Myocyte (in vitro differentiated cells): ENCODE measurements around the gene MAMDC2. TPM values are rescaled to one million over a fixed set of nuclear protein-coding genes. Genes with fewer than 3 reads are reported as not detected.

Experiments used
- DNase-seq: peaks from one replicate; pipeline ENCODE4 v3.0.0-alpha.2; 2012; ENCODE audit warnings: low read depth
- total RNA-seq: library from RNA; depleted of rRNA; stranded (reverse); fragments of >200 nt; gene quantifications from 2 replicates; pipeline ENCODE4 v1.2.3, GENCODE V29; 2014

MAMDC2 gene
- total RNA-seq, 1 donor from 2014 or later = 163 TPM

- DNase-seq = peak; percentile 73
Observed at GRCh38 chr9:70131296-70131695, 87.6 kb downstream of the MAMDC2 start.

- peak; percentile 77 for DNase-seq
Observed at GRCh38 chr9:70133253-70134208, 89.9 kb downstream of the MAMDC2 start.

DNA sequence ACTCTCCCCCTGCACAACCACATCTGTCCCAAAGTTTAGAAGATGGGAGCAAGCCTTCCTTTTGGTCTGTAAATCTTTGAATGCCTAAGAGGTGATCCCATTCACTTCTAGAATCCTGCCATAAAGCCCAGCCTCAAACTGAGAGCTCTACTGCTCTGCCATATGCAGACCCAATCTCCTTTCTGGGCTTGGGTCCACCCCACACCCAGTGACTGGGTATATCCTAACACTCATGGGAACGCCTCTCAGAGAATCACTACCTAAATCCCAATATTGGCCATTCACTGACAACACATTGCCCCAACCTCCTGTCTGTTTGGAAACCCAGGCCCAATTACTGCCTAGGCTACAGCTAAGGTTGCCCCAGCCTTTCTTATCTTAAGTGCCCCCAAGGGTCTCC, 90.7 kb downstream of the MAMDC2 start:
- DNase-seq = no peak

DNA sequence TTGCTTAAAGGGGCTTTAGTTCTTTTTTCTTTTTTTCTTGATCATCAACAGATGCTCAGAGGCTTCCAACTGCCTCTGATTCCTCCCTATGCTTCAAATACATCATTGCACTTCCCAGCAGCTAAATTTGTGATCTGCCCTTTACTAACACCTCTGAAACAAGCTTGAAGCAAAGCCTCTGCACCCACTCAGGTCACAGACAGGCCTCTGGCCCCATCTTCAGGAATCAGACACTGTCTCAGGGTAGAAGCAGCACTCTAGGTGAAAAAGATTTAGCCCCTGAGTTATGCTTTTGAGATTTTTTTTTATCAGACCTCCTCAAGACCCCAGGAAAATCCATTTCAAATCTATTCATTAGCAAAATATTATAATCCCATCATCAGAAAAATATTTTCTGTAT, 91.5 kb downstream of the MAMDC2 start:
- no peak for DNase-seq

DNA sequence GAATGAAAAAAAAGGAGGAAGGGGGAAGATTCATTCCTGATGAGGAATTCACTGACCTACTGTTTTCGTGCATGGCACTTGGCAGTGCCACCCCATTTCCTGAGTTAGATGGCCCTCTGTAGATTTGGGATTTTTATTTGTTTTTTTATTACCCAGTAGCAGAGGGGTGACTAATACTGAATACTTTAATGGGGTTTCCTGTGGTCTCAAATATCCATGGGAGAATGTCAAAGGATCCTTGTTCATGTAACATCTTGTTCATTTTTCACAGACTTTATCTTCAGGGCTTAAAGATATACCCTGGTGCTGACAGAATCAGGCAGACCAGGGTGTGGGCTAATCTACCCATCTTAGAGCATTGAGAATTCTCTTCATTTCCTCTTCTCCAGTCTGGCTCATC, 93.0 kb downstream of the MAMDC2 start:
- peak; percentile 71 for DNase-seq

DNA sequence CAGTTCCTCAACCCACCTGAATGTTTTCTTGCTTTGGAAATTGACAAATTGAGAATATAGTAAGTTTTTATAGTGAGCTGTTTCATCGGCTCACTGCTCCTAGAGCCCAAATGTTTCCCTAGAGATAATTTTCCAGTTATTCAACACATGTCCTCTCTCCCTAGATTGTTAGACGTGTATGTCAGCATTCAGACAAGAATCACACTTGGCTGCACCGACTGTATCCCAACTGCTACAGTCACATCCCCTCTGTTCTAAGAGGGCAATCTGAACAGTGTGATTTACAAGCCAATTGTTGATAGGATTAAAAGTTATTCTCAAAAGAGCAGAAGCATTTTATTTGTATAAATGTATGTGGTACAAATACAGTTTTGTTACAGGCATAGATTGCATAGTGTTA, 93.9 kb downstream of the MAMDC2 start:
- no peak for DNase-seq

- DNase-seq = peak; percentile 62
Observed at GRCh38 chr9:70142101-70142500, 98.5 kb downstream of the MAMDC2 start.

DNA sequence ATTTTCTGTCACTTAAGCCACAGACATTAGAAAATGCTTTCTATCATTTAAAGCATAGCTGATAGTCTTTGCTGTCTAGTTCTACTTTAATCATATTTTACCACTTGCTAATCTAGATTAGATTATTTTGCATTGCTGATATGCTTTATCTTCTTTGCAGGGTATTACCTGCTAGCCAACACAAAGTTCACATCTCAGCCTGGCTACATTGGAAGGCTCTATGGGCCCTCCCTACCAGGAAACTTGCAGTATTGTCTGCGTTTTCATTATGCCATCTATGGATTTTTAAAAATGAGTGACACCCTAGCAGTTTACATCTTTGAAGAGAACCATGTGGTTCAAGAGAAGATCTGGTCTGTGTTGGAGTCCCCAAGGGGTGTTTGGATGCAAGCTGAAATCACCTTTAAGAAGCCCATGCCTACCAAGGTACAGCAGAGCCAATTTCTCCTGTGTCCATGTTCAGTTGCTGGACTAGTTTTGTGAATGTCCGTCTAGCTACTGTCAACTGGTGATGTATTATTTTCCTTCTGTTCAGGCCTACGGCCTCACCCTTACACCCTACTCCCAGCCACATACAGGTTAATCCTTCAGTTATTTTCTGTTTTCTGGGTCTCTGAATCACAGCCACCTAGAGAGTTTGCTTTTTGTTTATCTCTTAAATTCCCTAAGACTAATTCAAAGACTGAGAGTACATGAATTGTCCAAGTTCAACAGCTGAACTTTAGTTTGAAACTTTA, 99.9 kb downstream of the MAMDC2 start:
- DNase-seq = no peak

DNA sequence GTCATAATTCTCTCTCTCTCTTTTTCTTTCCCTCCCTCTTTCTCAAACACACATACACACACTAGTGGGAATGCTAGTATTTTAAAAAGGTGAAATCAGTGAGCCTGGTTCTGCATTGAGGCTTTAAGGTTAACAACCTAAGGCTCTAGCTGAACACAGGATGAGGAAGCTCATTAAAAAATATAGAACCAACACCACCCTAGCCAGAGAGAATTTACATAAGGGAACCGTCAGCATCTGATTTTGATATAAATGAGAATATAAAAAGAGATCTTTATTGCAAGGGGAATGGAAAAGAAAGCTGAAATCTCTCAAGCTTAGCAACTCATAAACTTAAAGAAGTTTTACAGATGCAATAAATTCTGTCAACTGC, 100.5 kb downstream of the MAMDC2 start:
- DNase-seq = no peak

DNA sequence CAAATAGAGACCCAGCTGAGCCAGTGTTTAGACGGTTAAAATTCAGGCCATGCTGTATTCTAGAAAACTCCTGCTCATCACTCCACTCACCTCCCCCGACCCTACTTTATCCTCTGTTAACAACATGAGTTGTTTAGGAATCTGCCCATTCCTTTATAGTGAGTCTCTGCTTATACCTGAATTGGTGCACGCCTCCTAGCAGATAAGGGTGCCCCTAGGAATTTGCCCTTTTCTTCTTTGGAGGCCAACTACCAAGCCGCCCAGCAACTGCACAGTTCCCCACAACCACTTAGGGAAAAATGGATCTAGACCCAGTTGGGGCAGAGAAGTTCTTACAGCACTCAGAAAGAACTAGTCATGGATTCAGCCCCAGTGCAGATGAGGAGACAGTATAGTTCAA, 102.3 kb downstream of the MAMDC2 start:
- DNase-seq = no peak

- no peak for DNase-seq
Observed at GRCh38 chr9:70147196-70147595, 103.5 kb downstream of the MAMDC2 start.

- no peak for DNase-seq
Observed at GRCh38 chr9:70147651-70148050, 104.0 kb downstream of the MAMDC2 start.

DNA sequence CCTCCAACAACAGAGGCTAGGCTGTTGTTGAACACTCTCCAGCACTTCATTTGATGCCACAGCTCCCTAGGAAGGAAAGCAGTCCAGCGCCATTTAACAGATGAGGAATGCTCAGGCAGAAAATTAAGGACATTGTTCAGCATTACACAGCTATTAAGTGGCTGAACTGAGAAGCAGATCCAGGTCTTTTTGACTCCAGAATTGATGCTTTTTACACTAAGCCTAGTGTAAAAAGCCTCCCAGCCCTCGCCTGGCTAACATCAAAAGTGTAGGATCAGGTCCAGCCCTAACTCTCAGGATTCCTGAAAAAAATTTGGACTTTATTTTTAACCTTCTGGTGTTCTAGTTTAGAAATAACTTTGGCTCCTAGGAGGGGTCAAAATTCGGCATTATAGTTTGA, 108.7 kb downstream of the MAMDC2 start:
- DNase-seq = no peak

- DNase-seq = peak; percentile 80
Observed at GRCh38 chr9:70156729-70157128, 113.1 kb downstream of the MAMDC2 start.

DNA sequence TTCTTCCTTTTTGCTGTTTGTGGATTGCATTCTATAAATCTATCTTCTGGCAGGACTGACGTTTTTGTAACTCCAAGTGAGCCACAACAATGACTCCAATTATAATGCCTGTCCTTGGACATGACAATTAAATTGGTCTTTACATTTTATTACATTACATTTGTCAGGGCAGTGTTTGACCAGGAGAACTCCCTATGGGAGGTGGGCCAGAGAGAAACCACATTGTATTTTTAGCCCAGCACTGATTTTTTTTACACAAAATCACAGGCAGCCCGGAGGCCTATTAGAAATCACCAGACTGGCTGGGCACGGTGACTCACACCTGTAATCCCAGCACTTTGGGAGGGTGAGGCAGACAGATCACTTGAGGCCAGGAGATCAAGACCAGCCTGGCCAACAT, 116.0 kb downstream of the MAMDC2 start:
- DNase-seq = peak; percentile 59

DNA sequence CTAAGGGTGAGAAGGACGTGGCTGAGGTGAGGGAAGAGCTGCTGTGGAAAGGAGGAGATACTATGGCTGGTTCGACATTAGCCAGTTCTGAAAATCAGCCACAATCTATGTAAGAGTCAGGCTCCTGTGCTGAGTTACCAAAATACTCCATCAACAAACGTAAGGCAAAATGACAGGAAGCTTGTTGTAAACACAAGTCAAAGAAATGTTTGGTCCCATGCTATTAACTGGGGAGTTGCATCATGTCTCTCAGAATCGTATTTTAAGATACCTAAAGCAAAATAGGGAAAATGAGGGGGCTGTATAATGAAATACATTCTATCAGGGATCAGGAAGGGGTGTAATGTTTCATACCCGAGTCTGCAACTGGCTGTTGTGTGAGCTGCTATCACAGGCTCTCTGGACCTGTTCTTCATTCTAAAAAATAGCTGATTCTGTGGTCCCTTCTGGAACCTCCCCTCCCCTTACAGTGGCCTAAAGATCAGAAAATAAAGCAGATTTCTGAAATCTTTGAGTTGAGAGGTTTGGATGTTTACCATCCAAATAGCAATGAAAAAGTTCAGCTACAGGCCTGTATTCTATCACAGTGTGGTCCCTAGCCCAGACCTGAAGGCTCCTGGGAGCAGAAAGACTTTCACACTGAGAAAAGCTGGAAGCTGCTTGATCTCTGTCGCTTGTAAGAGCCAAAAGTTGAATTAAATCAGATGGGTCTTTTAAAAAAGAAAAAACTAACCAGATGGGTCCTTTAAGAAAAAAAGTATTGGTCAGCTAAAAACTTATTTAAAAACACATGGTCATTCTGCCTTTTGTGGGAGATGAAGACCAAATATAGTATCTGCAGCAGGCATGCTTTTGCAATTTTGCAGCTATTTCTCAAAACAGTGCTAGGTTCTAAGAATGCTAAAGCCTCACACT, 117.3 kb downstream of the MAMDC2 start:
- DNase-seq = peak; percentile 33

GRCh38 chr9:70165006-70165602, 121.5 kb downstream of the MAMDC2 start:
- peak; percentile 30 for DNase-seq

GRCh38 chr9:70168521-70168920, 124.9 kb downstream of the MAMDC2 start:
- DNase-seq = no peak

DNA sequence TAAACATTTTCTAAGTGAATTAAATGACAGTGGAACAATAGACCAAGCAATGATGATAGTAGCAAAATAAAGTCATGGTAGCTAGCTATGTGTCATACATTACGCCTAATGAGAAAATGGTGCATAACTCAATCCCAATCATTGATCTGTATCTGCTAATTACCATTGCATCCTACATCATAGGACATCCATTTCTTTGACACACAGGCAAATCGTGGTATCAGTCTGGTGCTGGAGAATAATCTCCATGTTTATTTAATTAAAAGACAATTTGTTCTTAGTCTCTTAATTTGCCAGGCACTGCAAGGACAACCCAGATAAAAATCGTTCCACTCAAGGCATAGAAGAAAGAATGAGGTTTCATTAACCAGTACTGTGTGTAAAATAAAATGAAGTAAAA, 125.6 kb downstream of the MAMDC2 start:
- no peak for DNase-seq

DNA sequence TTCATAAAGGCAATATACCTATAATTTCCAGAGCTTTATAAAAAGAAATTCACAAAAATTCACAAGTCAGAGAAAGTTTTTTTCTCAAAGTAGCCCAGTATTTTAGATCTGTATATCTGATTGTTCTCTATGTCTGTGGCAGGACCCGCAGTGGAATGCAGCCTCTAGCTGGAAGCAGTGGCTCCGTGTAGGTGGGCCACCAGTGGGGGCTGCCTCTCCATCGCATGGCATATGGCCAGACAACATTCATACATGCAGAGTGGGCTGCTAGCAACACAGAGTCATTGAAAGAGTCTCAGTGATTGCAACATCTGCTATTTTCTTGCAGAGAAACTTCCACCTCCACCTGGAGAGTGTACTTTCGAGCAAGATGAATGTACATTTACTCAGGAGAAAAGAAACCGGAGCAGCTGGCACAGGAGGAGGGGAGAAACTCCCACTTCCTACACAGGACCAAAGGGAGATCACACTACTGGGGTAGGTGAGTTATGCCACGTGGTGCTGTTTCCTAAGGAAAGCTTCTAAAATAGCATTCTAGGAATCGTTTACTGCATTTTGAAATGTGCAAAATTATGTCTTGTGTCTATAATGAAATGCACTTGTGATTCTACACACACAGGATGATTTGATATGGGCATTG, 126.6 kb downstream of the MAMDC2 start:
- no peak for DNase-seq
